Measurements from ENCODE around the gene DOK7. TPM values are rescaled to one million over a fixed set of nuclear protein-coding genes. Genes with fewer than 3 reads are reported as not detected.

The DOK7 gene
- total RNA-seq, 1 donor from 2014 or later, result 5.1 TPM

DNA sequence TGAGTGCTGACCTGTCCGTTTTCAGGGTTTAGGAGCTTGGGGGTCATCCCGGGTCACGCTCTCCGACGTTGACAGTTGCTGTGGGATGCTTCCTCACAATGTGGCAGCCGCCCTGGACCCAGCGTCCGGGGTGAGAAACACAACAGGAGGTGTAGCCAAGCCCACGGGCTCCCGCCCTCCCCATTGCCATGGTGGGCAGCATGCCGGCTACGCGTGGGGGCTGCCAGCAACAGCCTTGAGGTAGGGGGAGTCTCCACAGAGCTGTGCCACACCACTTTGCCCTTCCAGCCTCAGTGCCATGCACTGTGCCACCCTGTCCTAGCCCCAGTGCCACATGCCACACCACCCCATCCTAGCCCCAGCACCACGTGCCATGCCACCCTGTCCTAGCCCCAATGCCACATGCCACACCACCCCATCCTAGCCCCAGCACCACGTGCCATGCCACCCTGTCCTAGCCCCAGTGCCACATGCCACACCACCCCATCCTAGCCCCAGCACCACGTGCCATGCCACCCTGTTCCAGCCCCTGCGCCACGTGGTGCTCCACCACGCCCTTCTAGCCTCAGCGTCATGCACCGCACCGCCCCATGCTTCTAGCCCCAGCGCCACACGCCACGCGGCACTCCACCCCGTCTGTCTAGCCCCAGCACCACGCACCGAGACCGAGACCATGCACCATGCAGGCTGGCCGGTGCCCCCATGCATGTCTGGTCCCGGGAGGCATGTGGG, 29.8 kb upstream of the DOK7 start:
- Mint-ChIP-seq H3K36me3 (ENCODE audit: unreplicated experiment) (no peaks in the 10 kb centered on the region), H3K4me1 (ENCODE audit: low read depth, unreplicated experiment) (peaks cover 12% of the 10 kb centered on the region), H3K9me3 (ENCODE audit: unreplicated experiment) (peaks cover 6% of the 10 kb centered on the region), H3K4me3 (ENCODE audit: unreplicated experiment) (no peak overlapping the region), H3K27me3 (ENCODE audit: unreplicated experiment) (peaks cover 7% of the 10 kb centered on the region), H3K27ac (ENCODE audit: unreplicated experiment) (no peak overlapping the region)
- no peak for DNase-seq
- TF ChIP-seq, protein P1, sequence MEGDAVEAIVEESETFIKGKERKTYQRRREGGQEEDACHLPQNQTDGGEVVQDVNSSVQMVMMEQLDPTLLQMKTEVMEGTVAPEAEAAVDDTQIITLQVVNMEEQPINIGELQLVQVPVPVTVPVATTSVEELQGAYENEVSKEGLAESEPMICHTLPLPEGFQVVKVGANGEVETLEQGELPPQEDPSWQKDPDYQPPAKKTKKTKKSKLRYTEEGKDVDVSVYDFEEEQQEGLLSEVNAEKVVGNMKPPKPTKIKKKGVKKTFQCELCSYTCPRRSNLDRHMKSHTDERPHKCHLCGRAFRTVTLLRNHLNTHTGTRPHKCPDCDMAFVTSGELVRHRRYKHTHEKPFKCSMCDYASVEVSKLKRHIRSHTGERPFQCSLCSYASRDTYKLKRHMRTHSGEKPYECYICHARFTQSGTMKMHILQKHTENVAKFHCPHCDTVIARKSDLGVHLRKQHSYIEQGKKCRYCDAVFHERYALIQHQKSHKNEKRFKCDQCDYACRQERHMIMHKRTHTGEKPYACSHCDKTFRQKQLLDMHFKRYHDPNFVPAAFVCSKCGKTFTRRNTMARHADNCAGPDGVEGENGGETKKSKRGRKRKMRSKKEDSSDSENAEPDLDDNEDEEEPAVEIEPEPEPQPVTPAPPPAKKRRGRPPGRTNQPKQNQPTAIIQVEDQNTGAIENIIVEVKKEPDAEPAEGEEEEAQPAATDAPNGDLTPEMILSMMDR (IDR thresholded peaks at IDR 0.05; ENCODE audit: partially characterized antibody, unreplicated experiment), result no peak

- no peaks in the 10 kb centered on the region for H3K36me3 Mint-ChIP-seq (ENCODE audit: unreplicated experiment)
- H3K9me3 Mint-ChIP-seq (ENCODE audit: unreplicated experiment), result peaks cover 6% of the 10 kb centered on the region
- H3K27me3 Mint-ChIP-seq (ENCODE audit: unreplicated experiment), result peaks cover 3% of the 10 kb centered on the region
- H3K4me1 Mint-ChIP-seq (ENCODE audit: low read depth, unreplicated experiment), result peaks cover 10% of the 10 kb centered on the region
- no peak overlapping the region for H3K27ac Mint-ChIP-seq (ENCODE audit: unreplicated experiment)
- no peak overlapping the region for H3K4me3 Mint-ChIP-seq (ENCODE audit: unreplicated experiment)
- peak; percentile 47 for DNase-seq
- TF ChIP-seq, protein P1 (IDR thresholded peaks at IDR 0.05; ENCODE audit: partially characterized antibody, unreplicated experiment), result no peak
These were observed 28.0 kb upstream of the DOK7 start for GRCh38 chr4:3434881-3435685.

DNA sequence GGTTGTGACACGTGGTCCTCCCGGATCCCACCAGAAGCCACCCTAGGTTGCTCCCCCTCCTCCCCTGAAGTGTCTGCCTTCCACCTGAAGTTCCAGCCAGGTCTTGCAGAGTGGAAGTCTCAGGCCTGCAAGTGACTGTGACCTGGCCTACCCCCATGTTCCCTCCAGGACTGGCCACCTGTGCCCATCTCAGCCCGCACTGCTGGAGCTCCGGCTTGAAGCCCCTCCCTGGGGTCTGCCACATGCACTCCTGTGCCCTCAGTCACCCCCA, 27.5 kb upstream of the DOK7 start:
- no peak overlapping the region for H3K27ac Mint-ChIP-seq (ENCODE audit: unreplicated experiment)
- peaks cover 3% of the 10 kb centered on the region for H3K27me3 Mint-ChIP-seq (ENCODE audit: unreplicated experiment)
- peaks cover 6% of the 10 kb centered on the region for H3K9me3 Mint-ChIP-seq (ENCODE audit: unreplicated experiment)

DNA sequence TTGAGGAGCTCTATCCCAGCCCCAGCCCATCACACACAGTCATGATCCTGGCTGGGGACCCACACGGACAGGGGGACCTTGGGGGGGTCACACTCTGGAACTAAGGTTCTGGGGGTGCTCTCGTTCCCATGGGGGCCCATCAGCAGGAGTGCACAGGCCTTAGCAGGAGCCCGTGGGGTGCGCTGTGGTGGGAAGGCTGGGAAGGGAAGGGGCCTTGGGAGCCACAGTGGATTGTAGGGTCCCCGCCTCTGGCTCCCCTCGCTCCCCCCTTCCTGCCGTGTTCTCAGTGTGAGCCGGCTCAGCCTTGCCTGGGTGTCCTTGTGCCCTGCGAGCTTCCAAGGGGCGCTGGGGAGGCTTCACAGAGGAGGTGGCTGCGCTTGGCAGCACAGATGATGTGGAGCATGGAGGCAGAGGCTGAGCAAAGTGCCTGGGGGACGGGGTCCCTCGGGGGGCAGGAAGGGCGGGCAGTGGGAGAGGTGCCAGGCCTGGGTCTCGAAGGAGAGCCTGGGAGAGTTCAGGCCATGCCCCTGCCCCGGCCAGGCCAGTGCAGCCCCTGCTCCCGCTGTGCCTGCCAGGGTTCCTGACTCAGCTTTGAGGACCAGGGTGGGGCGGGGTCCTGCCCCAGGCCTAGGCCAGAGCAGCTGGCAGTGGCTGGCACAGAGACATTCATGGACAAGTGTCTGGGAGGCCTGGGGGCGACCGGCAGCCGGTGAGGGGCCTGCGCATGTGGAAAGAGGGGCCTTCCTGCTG, 26.9 kb upstream of the DOK7 start:
- TF ChIP-seq, protein P1 (IDR thresholded peaks at IDR 0.05; ENCODE audit: partially characterized antibody, unreplicated experiment), result no peak
- Mint-ChIP-seq H3K4me1 (ENCODE audit: low read depth, unreplicated experiment) (peaks cover 10% of the 10 kb centered on the region), H3K9me3 (ENCODE audit: unreplicated experiment) (peaks cover 6% of the 10 kb centered on the region), H3K4me3 (ENCODE audit: unreplicated experiment) (no peak overlapping the region), H3K27me3 (ENCODE audit: unreplicated experiment) (peaks cover 3% of the 10 kb centered on the region), H3K27ac (ENCODE audit: unreplicated experiment) (no peak overlapping the region), H3K36me3 (ENCODE audit: unreplicated experiment) (no peaks in the 10 kb centered on the region)
- DNase-seq, result peak; percentile 16

More for the DNA sequence above, 27.5 kb upstream of the DOK7 start:
- Mint-ChIP-seq H3K36me3 (ENCODE audit: unreplicated experiment) (no peaks in the 10 kb centered on the region), H3K4me1 (ENCODE audit: low read depth, unreplicated experiment) (peaks cover 10% of the 10 kb centered on the region), H3K4me3 (ENCODE audit: unreplicated experiment) (no peak overlapping the region)
- TF ChIP-seq, protein P1 (IDR thresholded peaks at IDR 0.05; ENCODE audit: partially characterized antibody, unreplicated experiment), result no peak
- no peak for DNase-seq
